ENCODE results near the gene INSC. TPM values are rescaled to one million over a fixed set of nuclear protein-coding genes. Genes with fewer than 3 reads are reported as not detected.

Gene INSC
- total and polyA plus RNA-seq, 7 donors: 1.4 to 5.4 (median 2.9) TPM

DNA sequence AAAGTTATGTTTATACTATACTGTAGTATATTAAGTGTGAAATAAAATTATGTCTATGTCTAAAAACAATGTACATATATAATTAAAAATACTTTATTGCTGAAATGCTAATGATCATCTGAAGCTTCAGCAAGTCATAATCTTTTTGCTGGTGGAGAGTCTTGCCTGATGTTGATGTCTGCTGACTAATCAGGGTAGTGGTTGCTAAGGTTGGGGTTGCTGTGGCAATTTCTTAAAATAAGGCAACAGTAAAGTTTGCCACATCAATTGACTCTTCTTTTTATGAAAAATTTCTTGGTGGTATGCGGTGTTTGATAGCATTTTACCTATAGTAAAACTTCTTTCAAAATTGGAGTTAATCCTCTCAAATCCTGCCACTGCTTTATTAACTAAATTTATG is 21.4 kb downstream of the INSC start:
- Histone ChIP-seq H3K27me3 (no peaks in the 10 kb centered on the region), H3K9me3 (no peaks in the 10 kb centered on the region), H3K36me3 (no peaks in the 10 kb centered on the region), H3K27ac (no peak overlapping the region), H3K4me1 (no peaks in the 10 kb centered on the region), H3K4me3 (no peak overlapping the region)
- intact Hi-C loops (cut with DNase I): no loop called here
- DNase-seq: no peak
- 90 to 96% methylated on average over 1 of the region's 1 CpG for WGBS, 2 donors
- TF ChIP-seq CTCF (IDR thresholded peaks at IDR 0.05): no peak
- TF ChIP-seq POLR2AphosphoS5 (IDR thresholded peaks at IDR 0.05): no peak
- TF ChIP-seq POLR2A (IDR thresholded peaks at IDR 0.05): no peak
- no peak for TF ChIP-seq EP300 (IDR thresholded peaks at IDR 0.05)

- H3K36me3 ChIP-seq: no peaks in the 10 kb centered on the region
- H3K27me3 ChIP-seq: no peaks in the 10 kb centered on the region
- H3K27ac ChIP-seq: no peak overlapping the region
- H3K4me1 ChIP-seq: no peaks in the 10 kb centered on the region
- intact Hi-C loops (cut with DNase I): no loop called here
- no peaks in the 10 kb centered on the region for H3K9me3 ChIP-seq
- H3K4me3 ChIP-seq: no peak overlapping the region
- DNase-seq: no peak
- WGBS, 2 donors: 65 to 83% methylated on average over 5 of the region's 5 CpGs
- no peak for TF ChIP-seq POLR2A (IDR thresholded peaks at IDR 0.05)
- TF ChIP-seq EP300 (IDR thresholded peaks at IDR 0.05): no peak
- TF ChIP-seq CTCF (IDR thresholded peaks at IDR 0.05): no peak
- no peak for TF ChIP-seq POLR2AphosphoS5 (IDR thresholded peaks at IDR 0.05)
These were observed 24.5 kb downstream of the INSC start for GRCh38 chr11:15139096-15139770.

- Histone ChIP-seq H3K9me3 (no peaks in the 10 kb centered on the region), H3K27me3 (no peaks in the 10 kb centered on the region), H3K4me1 (peaks cover 0 to 6% (median 0%) of the 10 kb centered on the region in 4 donors), H3K36me3 (no peaks in the 10 kb centered on the region), H3K4me3 (no peak overlapping the region), H3K27ac (no peak overlapping the region)
- no peak for DNase-seq
- no peak for TF ChIP-seq POLR2A (IDR thresholded peaks at IDR 0.05)
- no peak for TF ChIP-seq EP300 (IDR thresholded peaks at IDR 0.05)
- no peak for TF ChIP-seq CTCF (IDR thresholded peaks at IDR 0.05)
- TF ChIP-seq POLR2AphosphoS5 (IDR thresholded peaks at IDR 0.05): no peak
- intact Hi-C loops (cut with DNase I): no loop called here
- WGBS, 2 donors: 92 to 95% methylated on average over 4 of the region's 4 CpGs
These were observed 25.4 kb downstream of the INSC start for GRCh38 chr11:15139958-15140659.

GRCh38 chr11:15141381-15141780 is 26.7 kb downstream of the INSC start:
- no peak overlapping the region for H3K27ac ChIP-seq
- WGBS, 2 donors: 80 to 90% methylated on average over 3 of the region's 3 CpGs
- H3K4me3 ChIP-seq: no peak overlapping the region
- intact Hi-C loops (cut with DNase I): no loop called here
- TF ChIP-seq EP300 (IDR thresholded peaks at IDR 0.05) (no peak), CTCF (IDR thresholded peaks at IDR 0.05) (no peak), POLR2A (IDR thresholded peaks at IDR 0.05) (no peak), POLR2AphosphoS5 (IDR thresholded peaks at IDR 0.05) (no peak)
- no peaks in the 10 kb centered on the region for H3K36me3 ChIP-seq
- H3K4me1 ChIP-seq: peaks cover 0 to 6% (median 0%) of the 10 kb centered on the region in 4 donors
- H3K27me3 ChIP-seq: no peaks in the 10 kb centered on the region
- DNase-seq: no peak
- H3K9me3 ChIP-seq: no peaks in the 10 kb centered on the region

Measured in sigmoid colon (tissue), 7 donors.